HCT116 (cell line): ENCODE measurements around the gene UBE2D1. TPM values are rescaled to one million over a fixed set of nuclear protein-coding genes. Genes with fewer than 3 reads are reported as not detected.

Experiments used
- ATAC-seq: fragments of 200-7000 bp; cut with Tn5 transposase; 2 replicates; pipeline ENCODE4 v1.9.1; 2020; ENCODE audit warnings: mild to moderate bottlenecking, moderate library complexity
- BruUV-seq: library from RNA; stranded (reverse); fragments of 400-500 nt; replicated peaks from 2 replicates; lab custom pipeline; 2021; lab: Mats Ljungman, UMichigan
- CTCF ChIA-PET: fragments of 300-600 bp; sonication (Branson Sonifier 250); formaldehyde crosslinking; loops from one replicate; lab custom pipeline; 2021; ENCODE audit warnings: antibody characterized with exemption; lab: Charles Lee
- POLR2A ChIA-PET: fragments of 300-600, 350-600 bp; sonication (Branson Sonifier 250); formaldehyde crosslinking; loops from one replicate; lab custom pipeline; 2021; ENCODE audit warnings: antibody characterized with exemption; lab: Charles Lee
- RAD21 ChIA-PET, 2 experiments: fragments of 300-600 bp; sonication (Branson Sonifier 250); formaldehyde crosslinking; loops; one replicate each; lab custom pipeline; 2023; ENCODE audit warnings: low total read pairs in 2 of 2; ENCODE audit not compliant: uncharacterized antibody in 2 of 2, unreplicated experiment in 2 of 2, low non-redundant PET in 1 of 2; lab: Charles Lee
- DNase-seq: peaks from one replicate; pipeline ENCODE4 v3.0.0-alpha.2; 2010; ENCODE audit warnings: low read depth, low spot score
- H2AFZ ChIP-seq: fragments of 200-600 bp; shearing (Covaris generic), sonication (generic); 2 replicates; pipeline ENCODE4 v1.6.1; 2017; ENCODE audit warnings: low read depth, mixed run types, mixed read lengths, antibody characterized with exemption, low read length; ENCODE audit not compliant: poor library complexity, severe bottlenecking
- H3K27ac ChIP-seq: 2 replicates; pipeline ENCODE4 v1.5.1; 2012; ENCODE audit warnings: low read depth, low read length
- H3K27me3 ChIP-seq: fragments of 200-600 bp; sonication (generic); 2 replicates; pipeline ENCODE4 v1.6.1; 2016; ENCODE audit warnings: mixed run types, low read length, mixed read lengths; ENCODE audit not compliant: insufficient read depth
- H3K36me3 ChIP-seq, 2 experiments: fragments of 200-500 bp in 1 of 2; fragments of 200-600 bp in 1 of 2; sonication (Bioruptor generic) in 1 of 2; sonication (generic) in 1 of 2; 2 replicates each; pipeline versions ENCODE4 v1.5.1 to v1.6.1; 2014 to 2016; ENCODE audit warnings: low read length in 2 of 2, inconsistent platforms in 1 of 2, mixed read lengths in 1 of 2, mixed run types in 1 of 2; ENCODE audit not compliant: insufficient read depth in 2 of 2, control insufficient read depth in 1 of 2
- H3K4me1 ChIP-seq, 2 experiments: fragments of 200-600 bp in 1 of 2; sonication (generic) in 1 of 2; 2 replicates each; pipeline versions ENCODE4 v1.5.1 to v1.6.1; 2012 to 2017; ENCODE audit warnings: low read length in 2 of 2, inconsistent platforms in 1 of 2, mild to moderate bottlenecking in 1 of 2, mixed read lengths in 1 of 2, mixed run types in 1 of 2, moderate library complexity in 1 of 2; ENCODE audit not compliant: insufficient read depth in 2 of 2, control insufficient read depth in 1 of 2
- H3K4me2 ChIP-seq: fragments of 200-600 bp; sonication (generic); 2 replicates; pipeline ENCODE4 v1.6.1; 2017; ENCODE audit warnings: mixed run types, low read length, mixed read lengths
- H3K4me3 ChIP-seq, 2 experiments: fragments of 200-600 bp in 1 of 2; sonication (generic) in 1 of 2; replicated peaks in 1 of 2; 2 replicates each; pipeline ENCODE4 v1.5.1; 2011 to 2016; ENCODE audit warnings: low read length in 2 of 2, control low read depth in 1 of 2, low read depth in 1 of 2, mild to moderate bottlenecking in 1 of 2, mixed read lengths in 1 of 2, mixed run types in 1 of 2
- H3K79me2 ChIP-seq: fragments of 200-600 bp; sonication (generic); 2 replicates; pipeline ENCODE4 v1.6.1; 2017; ENCODE audit warnings: mild to moderate bottlenecking, mixed run types, low read length, moderate library complexity, mixed read lengths; ENCODE audit not compliant: insufficient read depth
- H3K9ac ChIP-seq: fragments of 200-600 bp; sonication (generic); 2 replicates; pipeline ENCODE4 v1.6.1; 2016; ENCODE audit warnings: low read length, mixed read lengths
- H3K9me2 ChIP-seq: fragments of 200-600 bp; sonication (generic), shearing (Covaris generic); 2 replicates; pipeline ENCODE4 v1.6.1; 2017; ENCODE audit warnings: mixed run types, mild to moderate bottlenecking, moderate library complexity; ENCODE audit not compliant: insufficient read depth
- H3K9me3 ChIP-seq, 2 experiments: fragments of 200-500 bp in 1 of 2; fragments of 200-600 bp in 1 of 2; sonication (Bioruptor generic) in 1 of 2; sonication (generic) in 1 of 2; 2 replicates each; pipeline ENCODE4 v1.6.1; 2014 to 2017; ENCODE audit warnings: low read length in 2 of 2, mixed read lengths in 2 of 2, inconsistent platforms in 1 of 2, low read depth in 1 of 2, mild to moderate bottlenecking in 1 of 2, mixed run types in 1 of 2, moderate library complexity in 1 of 2; ENCODE audit not compliant: control insufficient read depth in 1 of 2, insufficient read depth in 1 of 2
- H4K20me1 ChIP-seq: fragments of 200-600 bp; sonication (generic), shearing (Covaris generic); 2 replicates; pipeline ENCODE4 v1.6.1; 2017; ENCODE audit warnings: mixed run types, mild to moderate bottlenecking, moderate library complexity; ENCODE audit not compliant: insufficient read depth
- ELF1 ChIP-seq: IDR thresholded peaks from 2 replicates; pipeline ENCODE4 v1.6.1; 2012; ENCODE audit warnings: low read depth, borderline replicate concordance
- EZH2 ChIP-seq: fragments of 200-600 bp; sonication (generic); IDR thresholded peaks from 2 replicates; pipeline ENCODE4 v1.6.1; 2017; ENCODE audit warnings: antibody characterized with exemption, mixed run types
- RAD21 ChIP-seq: IDR thresholded peaks from 2 replicates; pipeline ENCODE4 v1.6.1; 2012; ENCODE audit warnings: low read depth, mild to moderate bottlenecking
- REST ChIP-seq: IDR thresholded peaks from 2 replicates; pipeline ENCODE4 v1.6.1; 2012; ENCODE audit warnings: low read depth
- SIN3A ChIP-seq: IDR thresholded peaks from 2 replicates; pipeline ENCODE4 v1.6.1; 2012; ENCODE audit warnings: low read depth
- TCF7L2 ChIP-seq: IDR thresholded peaks from 2 replicates; pipeline ENCODE4 v1.7.0; 2011; ENCODE audit warnings: borderline replicate concordance, inconsistent platforms; ENCODE audit not compliant: insufficient read depth, insufficient read length; ENCODE audit errors: extremely low read depth
- YY1 ChIP-seq: IDR thresholded peaks from 2 replicates; pipeline ENCODE4 v1.6.1; 2011; ENCODE audit warnings: low read length, low read depth, moderate library complexity, mild to moderate bottlenecking; ENCODE audit not compliant: insufficient replicate concordance; ENCODE audit errors: extremely low read depth
- ZFX ChIP-seq: fragments of 450-650 bp; IDR thresholded peaks from 2 replicates; pipeline ENCODE4 v1.6.1; 2017
- intact Hi-C: fragments of 100-400 bp; cut with micrococcal nuclease; formaldehyde crosslinking; loops from 2 replicates; pipeline ENCODE4 v1.10.0; 2022
- total RNA-seq: library from RNA; stranded (reverse); gene quantifications from one replicate; pipeline ENCODE4 v1.2.1, GENCODE V29; 2021; ENCODE audit not compliant: unreplicated experiment
- TF ChIP-seq, protein P1 (sequence below): IDR thresholded peaks from 2 replicates; pipeline ENCODE4 v1.6.1; 2011; ENCODE audit warnings: mild to moderate bottlenecking, low read length, moderate library complexity; ENCODE audit not compliant: insufficient replicate concordance; ENCODE audit errors: extremely low read depth
- TF ChIP-seq, protein P2 (sequence below), 3 experiments: fragments of 200-600 bp in 1 of 3; sonication (generic) in 1 of 3; IDR thresholded peaks in 2 of 3; conservative IDR thresholded peaks in 1 of 3; 2 replicates each; pipeline ENCODE4 v1.5.1; 2012 to 2017; ENCODE audit warnings: low read depth in 2 of 3, low read length in 2 of 3, antibody characterized with exemption in 1 of 3, borderline replicate concordance in 1 of 3, control low read depth in 1 of 3, mild to moderate bottlenecking in 1 of 3, mixed read lengths in 1 of 3, mixed run types in 1 of 3, moderate library complexity in 1 of 3; ENCODE audit not compliant: insufficient read depth in 1 of 3

Gene UBE2D1
- total RNA-seq, 1 experiment from 2014 or later, result 15.5 TPM

GRCh38 chr10:58318346-58318745 is 16.5 kb upstream of the UBE2D1 start:
- no peak overlapping the region for H3K4me2 ChIP-seq

More at GRCh38 chr10:58318346-58318745, 16.5 kb upstream of the UBE2D1 start:
- no peak overlapping the region for H2AFZ ChIP-seq
- no peak overlapping the region for H3K4me3 ChIP-seq
- no peaks in the 10 kb centered on the region for H3K36me3 ChIP-seq
- no peaks in the 10 kb centered on the region for H3K4me1 ChIP-seq
- ATAC-seq (no peak), DNase-seq (no peak)
- H3K9ac ChIP-seq, result no peak overlapping the region
- H3K9me3 ChIP-seq, result no peaks in the 10 kb centered on the region
- ChIA-PET RAD21 (no interaction called here), POLR2A (no interaction called here), CTCF (no interaction called here)
- no peaks in the 10 kb centered on the region for H3K79me2 ChIP-seq
- H3K27ac ChIP-seq, result no peak overlapping the region
- no peak for TF ChIP-seq ELF1
- no peak for TF ChIP-seq REST
- TF ChIP-seq EZH2, result no peak
- TF ChIP-seq YY1, result no peak
- TF ChIP-seq RAD21, result no peak
- TF ChIP-seq, protein P1, sequence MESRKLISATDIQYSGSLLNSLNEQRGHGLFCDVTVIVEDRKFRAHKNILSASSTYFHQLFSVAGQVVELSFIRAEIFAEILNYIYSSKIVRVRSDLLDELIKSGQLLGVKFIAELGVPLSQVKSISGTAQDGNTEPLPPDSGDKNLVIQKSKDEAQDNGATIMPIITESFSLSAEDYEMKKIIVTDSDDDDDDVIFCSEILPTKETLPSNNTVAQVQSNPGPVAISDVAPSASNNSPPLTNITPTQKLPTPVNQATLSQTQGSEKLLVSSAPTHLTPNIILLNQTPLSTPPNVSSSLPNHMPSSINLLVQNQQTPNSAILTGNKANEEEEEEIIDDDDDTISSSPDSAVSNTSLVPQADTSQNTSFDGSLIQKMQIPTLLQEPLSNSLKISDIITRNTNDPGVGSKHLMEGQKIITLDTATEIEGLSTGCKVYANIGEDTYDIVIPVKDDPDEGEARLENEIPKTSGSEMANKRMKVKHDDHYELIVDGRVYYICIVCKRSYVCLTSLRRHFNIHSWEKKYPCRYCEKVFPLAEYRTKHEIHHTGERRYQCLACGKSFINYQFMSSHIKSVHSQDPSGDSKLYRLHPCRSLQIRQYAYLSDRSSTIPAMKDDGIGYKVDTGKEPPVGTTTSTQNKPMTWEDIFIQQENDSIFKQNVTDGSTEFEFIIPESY, result no peak
- TF ChIP-seq SIN3A, result no peak
- TF ChIP-seq, protein P2, sequence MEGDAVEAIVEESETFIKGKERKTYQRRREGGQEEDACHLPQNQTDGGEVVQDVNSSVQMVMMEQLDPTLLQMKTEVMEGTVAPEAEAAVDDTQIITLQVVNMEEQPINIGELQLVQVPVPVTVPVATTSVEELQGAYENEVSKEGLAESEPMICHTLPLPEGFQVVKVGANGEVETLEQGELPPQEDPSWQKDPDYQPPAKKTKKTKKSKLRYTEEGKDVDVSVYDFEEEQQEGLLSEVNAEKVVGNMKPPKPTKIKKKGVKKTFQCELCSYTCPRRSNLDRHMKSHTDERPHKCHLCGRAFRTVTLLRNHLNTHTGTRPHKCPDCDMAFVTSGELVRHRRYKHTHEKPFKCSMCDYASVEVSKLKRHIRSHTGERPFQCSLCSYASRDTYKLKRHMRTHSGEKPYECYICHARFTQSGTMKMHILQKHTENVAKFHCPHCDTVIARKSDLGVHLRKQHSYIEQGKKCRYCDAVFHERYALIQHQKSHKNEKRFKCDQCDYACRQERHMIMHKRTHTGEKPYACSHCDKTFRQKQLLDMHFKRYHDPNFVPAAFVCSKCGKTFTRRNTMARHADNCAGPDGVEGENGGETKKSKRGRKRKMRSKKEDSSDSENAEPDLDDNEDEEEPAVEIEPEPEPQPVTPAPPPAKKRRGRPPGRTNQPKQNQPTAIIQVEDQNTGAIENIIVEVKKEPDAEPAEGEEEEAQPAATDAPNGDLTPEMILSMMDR (IDR thresholded peaks at IDR 0.05 in 2 of 3, conservative IDR thresholded peaks at IDR 0.05 in 1 of 3; ENCODE audit: borderline replicate concordance in 1 of 3, insufficient read depth in 1 of 3, low read depth in 2 of 3, low read length in 2 of 3), result no peak
- TF ChIP-seq ZFX, result no peak
- no peak for TF ChIP-seq TCF7L2
- H3K27me3 ChIP-seq, result no peaks in the 10 kb centered on the region
- no peaks in the 10 kb centered on the region for H4K20me1 ChIP-seq
- H3K9me2 ChIP-seq, result no peaks in the 10 kb centered on the region
- BruUV-seq, result no TSS peak
- intact Hi-C loops, result no loop called here
